CD4-positive, CD25-positive, alpha-beta regulatory T cell (primary cell): ENCODE results near the gene KCNAB2. TPM values are rescaled to one million over a fixed set of nuclear protein-coding genes. Genes with fewer than 3 reads are reported as not detected.

ENCODE experiments used
- ATAC-seq, 2 donors: fragments of 150-1000 bp; cut with Tn5 transposase; one replicate each; pipeline ENCODE4 v1.10.0; 2021; ENCODE audit warnings: low read depth in 2 of 2, moderate number of reproducible peaks in 2 of 2, moderate library complexity in 1 of 2
- DNase-seq, 3 donors: peaks; one replicate each; pipeline versions ENCODE4 v3.0.0 to v3.0.0-alpha.2; 2012 to 2022; ENCODE audit warnings: mixed read lengths in 1 of 3
- H3K27ac ChIP-seq: one replicate; pipeline ENCODE4 v1.7.0; 2013; ENCODE audit warnings: mild to moderate bottlenecking, low read length; ENCODE audit not compliant: insufficient read depth, poor library complexity, severe bottlenecking
- H3K27me3 ChIP-seq: one replicate; pipeline ENCODE4 v1.7.0; 2013; ENCODE audit warnings: low read length; ENCODE audit not compliant: control insufficient read depth, insufficient read depth
- H3K36me3 ChIP-seq: one replicate; pipeline ENCODE4 v1.7.0; 2013; ENCODE audit warnings: mild to moderate bottlenecking, low read length, moderate library complexity; ENCODE audit not compliant: control insufficient read depth, insufficient read depth
- H3K4me1 ChIP-seq: 2 replicates; pipeline ENCODE4 v1.7.0; 2013; ENCODE audit warnings: mild to moderate bottlenecking, low read length; ENCODE audit not compliant: insufficient read depth, control insufficient read depth, poor library complexity, severe bottlenecking
- H3K4me3 ChIP-seq: one replicate; pipeline ENCODE4 v1.7.0; 2013; ENCODE audit warnings: low read depth, mild to moderate bottlenecking, low read length, moderate library complexity
- H3K9me3 ChIP-seq, 2 experiments: 1 replicate in 1 of 2; 2 replicates in 1 of 2; pipeline ENCODE4 v1.7.0; 2013; ENCODE audit warnings: low read length in 2 of 2, mild to moderate bottlenecking in 1 of 2, moderate library complexity in 1 of 2; ENCODE audit not compliant: control insufficient read depth in 2 of 2
- H3K27ac Mint-ChIP-seq, 3 donors: one replicate each; pipeline ENCODE4 v1.8.0; 2020 to 2022; ENCODE audit warnings: mild to moderate bottlenecking in 3 of 3, mixed read lengths in 3 of 3, moderate library complexity in 2 of 3
- H3K27me3 Mint-ChIP-seq: one replicate; pipeline ENCODE4 v1.8.0; 2022; ENCODE audit warnings: mild to moderate bottlenecking, mixed read lengths
- H3K36me3 Mint-ChIP-seq: one replicate; pipeline ENCODE4 v1.8.0; 2020; ENCODE audit warnings: mixed read lengths
- H3K4me1 Mint-ChIP-seq, 4 donors: one replicate each; pipeline ENCODE4 v1.8.0; 2020 to 2022; ENCODE audit warnings: mixed read lengths in 4 of 4, mild to moderate bottlenecking in 1 of 4
- H3K4me3 Mint-ChIP-seq, 4 donors: one replicate each; pipeline ENCODE4 v1.8.0; 2020 to 2022; ENCODE audit warnings: mild to moderate bottlenecking in 4 of 4, mixed read lengths in 4 of 4, moderate library complexity in 3 of 4
- H3K9me3 Mint-ChIP-seq, 7 donors: one replicate each; pipeline ENCODE4 v1.8.0; 2020 to 2022; ENCODE audit warnings: mixed read lengths in 7 of 7, mild to moderate bottlenecking in 3 of 7, moderate library complexity in 2 of 7
- polyA plus RNA-seq, 4 donors: library from polyadenylated mRNA; unstranded; fragments of 300-500 nt; fragmentation: Illumina TruSeq; gene quantifications; one replicate each; pipeline ENCODE4 v1.2.3, GENCODE V29; 2021
- total RNA-seq: library from RNA; stranded (reverse); gene quantifications from one replicate; pipeline ENCODE4 v1.2.3, GENCODE V29; 2022

Gene KCNAB2
- total and polyA plus RNA-seq, 5 donors from 2014 or later = 21.2 to 244 (median 28.0) TPM

- H3K27me3 Mint-ChIP-seq = peaks cover 4% of the 10 kb centered on the region
- no peaks in the 10 kb centered on the region for H3K27me3 ChIP-seq
- H3K27ac ChIP-seq = no peak overlapping the region
- H3K9me3 ChIP-seq = no peaks in the 10 kb centered on the region
- no peak for ATAC-seq
- no peaks in the 10 kb centered on the region for H3K36me3 ChIP-seq
- DNase-seq = no peak
- no peak overlapping the region for H3K27ac Mint-ChIP-seq
- H3K36me3 Mint-ChIP-seq = no peaks in the 10 kb centered on the region
- H3K4me1 Mint-ChIP-seq = no peaks in the 10 kb centered on the region
- H3K9me3 Mint-ChIP-seq = no peaks in the 10 kb centered on the region
- no peak overlapping the region for H3K4me3 ChIP-seq
- no peaks in the 10 kb centered on the region for H3K4me1 ChIP-seq
- H3K4me3 Mint-ChIP-seq = no peak overlapping the region
Observed at GRCh38 chr1:6140413-6140812, 94.7 kb downstream of the KCNAB2 start.

- no peak overlapping the region for H3K27ac Mint-ChIP-seq
- Histone ChIP-seq H3K4me1 (no peaks in the 10 kb centered on the region), H3K4me3 (no peak overlapping the region), H3K27ac (no peak overlapping the region), H3K36me3 (no peaks in the 10 kb centered on the region), H3K9me3 (no peaks in the 10 kb centered on the region), H3K27me3 (no peaks in the 10 kb centered on the region)
- DNase-seq = peak in 1 of 3 donors; percentile 20
- no peak overlapping the region for H3K4me3 Mint-ChIP-seq
- H3K4me1 Mint-ChIP-seq = peaks cover 0 to 2% (median 0%) of the 10 kb centered on the region in 4 donors
- no peak for ATAC-seq
- no peaks in the 10 kb centered on the region for H3K36me3 Mint-ChIP-seq
- H3K27me3 Mint-ChIP-seq = peaks cover 10% of the 10 kb centered on the region
- no peaks in the 10 kb centered on the region for H3K9me3 Mint-ChIP-seq
Observed at GRCh38 chr1:6141592-6141991, 95.9 kb downstream of the KCNAB2 start.

- H3K27ac Mint-ChIP-seq = no peak overlapping the region
Observed at GRCh38 chr1:6142036-6142621, 96.4 kb downstream of the KCNAB2 start.

GRCh38 chr1:6142734-6143133 is 97.0 kb downstream of the KCNAB2 start:
- Histone ChIP-seq H3K27ac (no peak overlapping the region), H3K36me3 (no peaks in the 10 kb centered on the region), H3K9me3 (no peaks in the 10 kb centered on the region), H3K4me3 (no peak overlapping the region), H3K27me3 (no peaks in the 10 kb centered on the region), H3K4me1 (no peaks in the 10 kb centered on the region)
- DNase-seq (no peak), ATAC-seq (no peak)
- no peak overlapping the region for H3K27ac Mint-ChIP-seq
- H3K27me3 Mint-ChIP-seq = peaks cover 10% of the 10 kb centered on the region
- no peak overlapping the region for H3K4me3 Mint-ChIP-seq
- no peaks in the 10 kb centered on the region for H3K9me3 Mint-ChIP-seq
- H3K4me1 Mint-ChIP-seq = peaks cover 0 to 2% (median 0%) of the 10 kb centered on the region in 4 donors
- H3K36me3 Mint-ChIP-seq = no peaks in the 10 kb centered on the region

More at GRCh38 chr1:6142036-6142621, 96.4 kb downstream of the KCNAB2 start:
- Mint-ChIP-seq H3K4me1 (peaks cover 0 to 2% (median 0%) of the 10 kb centered on the region in 4 donors), H3K27me3 (peaks cover 10% of the 10 kb centered on the region), H3K4me3 (peak overlapping the region in 1 of 4 donors; percentile 47), H3K36me3 (no peaks in the 10 kb centered on the region), H3K9me3 (no peaks in the 10 kb centered on the region)
- Histone ChIP-seq H3K27me3 (no peaks in the 10 kb centered on the region), H3K9me3 (no peaks in the 10 kb centered on the region), H3K4me3 (no peak overlapping the region), H3K4me1 (no peaks in the 10 kb centered on the region), H3K36me3 (no peaks in the 10 kb centered on the region), H3K27ac (no peak overlapping the region)
- no peak for ATAC-seq
- DNase-seq = no peak

GRCh38 chr1:6143395-6143794 is 97.7 kb downstream of the KCNAB2 start:
- Mint-ChIP-seq H3K4me3 (no peak overlapping the region), H3K27me3 (peaks cover 14% of the 10 kb centered on the region), H3K4me1 (peaks cover 0 to 6% (median 2%) of the 10 kb centered on the region in 4 donors), H3K36me3 (no peaks in the 10 kb centered on the region), H3K9me3 (no peaks in the 10 kb centered on the region), H3K27ac (no peak overlapping the region)
- DNase-seq (no peak), ATAC-seq (no peak)
- H3K27ac ChIP-seq = no peak overlapping the region
- H3K36me3 ChIP-seq = no peaks in the 10 kb centered on the region
- no peak overlapping the region for H3K4me3 ChIP-seq
- H3K4me1 ChIP-seq = peaks cover 4% of the 10 kb centered on the region
- no peaks in the 10 kb centered on the region for H3K9me3 ChIP-seq
- no peaks in the 10 kb centered on the region for H3K27me3 ChIP-seq

- peaks cover 0 to 7% (median 2%) of the 10 kb centered on the region in 4 donors for H3K4me1 Mint-ChIP-seq
- H3K9me3 Mint-ChIP-seq = no peaks in the 10 kb centered on the region
- H3K4me3 ChIP-seq = no peak overlapping the region
Observed at GRCh38 chr1:6144175-6144574, 98.5 kb downstream of the KCNAB2 start.

GRCh38 chr1:6144647-6145395 is 99.1 kb downstream of the KCNAB2 start:
- no peak for DNase-seq
- Mint-ChIP-seq H3K27me3 (peaks cover 14% of the 10 kb centered on the region), H3K4me3 (no peak overlapping the region), H3K27ac (no peak overlapping the region), H3K9me3 (no peaks in the 10 kb centered on the region), H3K4me1 (peaks cover 0 to 7% (median 2%) of the 10 kb centered on the region in 4 donors), H3K36me3 (no peaks in the 10 kb centered on the region)
- no peaks in the 10 kb centered on the region for H3K36me3 ChIP-seq
- ATAC-seq = no peak
- no peak overlapping the region for H3K27ac ChIP-seq
- peaks cover 11% of the 10 kb centered on the region for H3K4me1 ChIP-seq
- no peak overlapping the region for H3K4me3 ChIP-seq
- no peaks in the 10 kb centered on the region for H3K27me3 ChIP-seq
- H3K9me3 ChIP-seq = no peaks in the 10 kb centered on the region

More at GRCh38 chr1:6144175-6144574, 98.5 kb downstream of the KCNAB2 start:
- peaks cover 14% of the 10 kb centered on the region for H3K27me3 Mint-ChIP-seq
- no peaks in the 10 kb centered on the region for H3K27me3 ChIP-seq
- no peak overlapping the region for H3K27ac ChIP-seq
- H3K4me3 Mint-ChIP-seq = no peak overlapping the region
- no peaks in the 10 kb centered on the region for H3K9me3 ChIP-seq
- no peaks in the 10 kb centered on the region for H3K36me3 Mint-ChIP-seq
- ATAC-seq (no peak), DNase-seq (no peak)
- H3K27ac Mint-ChIP-seq = no peak overlapping the region
- H3K36me3 ChIP-seq = no peaks in the 10 kb centered on the region
- peaks cover 11% of the 10 kb centered on the region for H3K4me1 ChIP-seq

- H3K27me3 ChIP-seq = no peaks in the 10 kb centered on the region
- peaks cover 11% of the 10 kb centered on the region for H3K4me1 ChIP-seq
- Mint-ChIP-seq H3K27me3 (peaks cover 14% of the 10 kb centered on the region), H3K4me1 (peaks cover 0 to 7% (median 2%) of the 10 kb centered on the region in 4 donors), H3K36me3 (no peaks in the 10 kb centered on the region), H3K9me3 (no peaks in the 10 kb centered on the region), H3K4me3 (no peak overlapping the region), H3K27ac (no peak overlapping the region)
- ATAC-seq (no peak), DNase-seq (no peak)
- no peaks in the 10 kb centered on the region for H3K36me3 ChIP-seq
- no peak overlapping the region for H3K27ac ChIP-seq
- H3K9me3 ChIP-seq = no peaks in the 10 kb centered on the region
- no peak overlapping the region for H3K4me3 ChIP-seq
Observed at GRCh38 chr1:6145396-6145750, 99.7 kb downstream of the KCNAB2 start.
